ENCODE results near the gene PLXNA2.

PLXNA2 gene

DNA sequence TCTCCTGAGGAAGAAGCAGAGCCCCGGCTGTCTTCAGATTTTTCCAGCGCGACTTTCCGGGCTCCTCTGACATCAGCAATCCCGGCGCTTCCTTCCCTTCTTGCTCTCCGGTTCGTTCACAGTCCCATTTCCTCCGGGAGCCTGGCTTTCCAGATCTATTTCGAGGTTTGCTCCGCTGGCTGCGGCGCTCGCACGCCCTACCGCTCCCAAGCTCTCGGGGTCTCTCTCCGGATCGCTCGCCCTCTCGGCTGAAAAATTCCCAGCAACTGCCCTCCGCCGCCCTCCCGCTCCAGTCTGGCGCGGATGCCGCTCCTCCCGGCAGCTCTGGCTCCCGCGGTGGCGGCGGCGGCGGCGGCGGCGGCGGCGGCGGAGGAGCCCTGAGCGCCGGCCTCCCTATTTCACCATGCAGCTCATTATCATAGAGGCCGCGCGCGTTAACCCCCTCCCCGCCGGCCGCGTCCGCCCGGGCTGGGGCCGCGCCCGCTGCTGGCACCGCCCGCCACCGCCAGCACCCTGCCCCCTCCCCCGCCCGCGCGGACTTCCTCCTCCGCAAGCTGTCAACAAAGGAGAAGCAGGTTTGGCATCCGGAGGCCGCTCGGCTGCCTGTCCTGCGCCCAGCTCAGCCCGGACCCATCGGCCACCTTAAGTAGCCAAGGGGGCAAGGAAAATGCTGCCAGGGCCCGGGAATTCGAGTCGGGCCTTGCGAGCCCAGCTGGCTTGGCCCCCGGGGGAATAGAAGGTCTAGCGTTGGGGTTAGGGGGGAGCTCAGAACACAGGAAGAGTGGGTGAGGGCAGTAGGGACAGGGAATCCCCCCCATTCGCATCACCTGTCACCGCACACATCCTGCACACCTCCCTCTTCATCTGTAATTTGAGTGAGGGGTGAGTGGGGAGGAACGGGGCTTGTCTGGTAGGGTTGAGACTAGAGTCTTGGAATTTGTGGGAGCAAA is at the start of gene PLXNA2:
TSS of gene PLXNA2 (minus strand) at position 418 of the 950 bp plus-strand sequence. CDS start 26,462 bp downstream, outside the sequence.
- Mint-ChIP-seq H3K27me3 (peaks cover 43% of the 10 kb centered on the region), H3K27ac (no peak within 1 kb of the TSS), H3K4me1 (ENCODE audit: low read depth) (peaks cover 14% of the 10 kb centered on the region), H3K4me3 (peak within 1 kb of the TSS; percentile 81), H3K36me3 (ENCODE audit: low read depth) (no peaks in the 10 kb centered on the region), H3K9me3 (no peaks in the 10 kb centered on the region)
- DNase-seq: peak; percentile 68

- H3K9me3 Mint-ChIP-seq: no peaks in the 10 kb centered on the region
- peaks cover 46% of the 10 kb centered on the region for H3K27me3 Mint-ChIP-seq
- no peaks in the 10 kb centered on the region for H3K36me3 Mint-ChIP-seq (ENCODE audit: low read depth)
- H3K4me1 Mint-ChIP-seq (ENCODE audit: low read depth): no peaks in the 10 kb centered on the region
- H3K4me3 Mint-ChIP-seq: no peak overlapping the region
- no peak for DNase-seq
- H3K27ac Mint-ChIP-seq: no peak overlapping the region
These were observed 48.7 kb upstream of the PLXNA2 start for GRCh38 chr1:208292908-208293307.

DNA sequence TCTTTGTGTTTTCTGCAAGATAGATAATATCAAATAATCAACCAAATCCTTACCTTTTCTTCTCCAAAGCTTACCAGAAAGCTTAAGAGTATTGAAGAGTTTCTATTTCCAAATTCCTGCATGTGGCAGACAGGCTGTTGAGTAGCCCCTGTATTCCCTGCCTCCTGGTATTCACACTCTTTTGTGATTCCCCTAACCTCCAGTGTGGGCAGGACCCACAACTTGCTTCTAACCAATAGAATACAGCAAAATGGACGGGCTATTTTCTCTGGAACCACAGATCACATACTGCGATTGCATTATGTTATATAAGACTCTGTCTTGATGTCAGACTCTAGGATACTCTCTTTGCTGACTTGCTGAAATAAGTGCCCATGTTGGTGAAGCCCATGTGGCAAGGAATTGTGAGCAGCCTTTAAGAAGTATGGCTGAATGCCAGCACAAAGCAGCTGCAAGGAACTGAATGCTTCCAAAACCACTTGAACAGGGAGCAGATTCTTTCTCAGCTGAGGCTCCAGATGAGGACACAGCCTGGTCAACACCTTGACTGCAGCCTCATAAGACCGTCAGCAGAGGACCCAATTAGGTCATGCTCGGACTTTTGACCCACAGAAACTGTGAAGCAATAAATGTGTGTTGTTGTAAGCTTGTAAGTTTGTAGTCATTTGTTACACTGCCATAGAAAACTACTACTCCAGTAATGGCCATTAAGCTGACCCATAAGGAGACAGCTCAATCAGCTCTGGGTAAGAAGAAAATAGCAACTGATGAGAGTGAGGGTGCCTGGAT is 47.9 kb upstream of the PLXNA2 start:
- H3K27ac Mint-ChIP-seq: no peak overlapping the region
- H3K4me3 Mint-ChIP-seq: no peak overlapping the region
- DNase-seq: no peak
- no peaks in the 10 kb centered on the region for H3K4me1 Mint-ChIP-seq (ENCODE audit: low read depth)
- no peaks in the 10 kb centered on the region for H3K36me3 Mint-ChIP-seq (ENCODE audit: low read depth)
- no peaks in the 10 kb centered on the region for H3K9me3 Mint-ChIP-seq
- peaks cover 45% of the 10 kb centered on the region for H3K27me3 Mint-ChIP-seq

DNA sequence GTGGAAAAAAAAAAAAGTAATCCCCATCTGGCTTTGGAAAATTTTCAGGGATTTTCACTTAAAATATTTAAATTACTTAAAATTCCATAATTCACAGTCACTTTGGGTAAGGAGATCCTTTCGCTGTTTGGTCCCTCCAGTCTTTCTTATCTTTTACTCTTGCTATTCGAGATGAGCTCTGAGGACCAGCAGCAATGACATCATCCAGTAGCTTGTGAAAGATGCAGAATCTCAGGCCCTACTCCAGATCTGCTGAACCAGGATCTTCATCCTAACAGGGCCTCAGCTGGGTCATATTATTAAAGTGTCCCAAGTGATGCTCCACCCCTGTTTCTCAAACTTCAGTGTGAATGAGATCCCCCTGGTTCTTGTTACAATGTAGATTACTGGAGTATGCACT is 46.9 kb upstream of the PLXNA2 start:
- H3K27ac Mint-ChIP-seq: no peak overlapping the region

DNA sequence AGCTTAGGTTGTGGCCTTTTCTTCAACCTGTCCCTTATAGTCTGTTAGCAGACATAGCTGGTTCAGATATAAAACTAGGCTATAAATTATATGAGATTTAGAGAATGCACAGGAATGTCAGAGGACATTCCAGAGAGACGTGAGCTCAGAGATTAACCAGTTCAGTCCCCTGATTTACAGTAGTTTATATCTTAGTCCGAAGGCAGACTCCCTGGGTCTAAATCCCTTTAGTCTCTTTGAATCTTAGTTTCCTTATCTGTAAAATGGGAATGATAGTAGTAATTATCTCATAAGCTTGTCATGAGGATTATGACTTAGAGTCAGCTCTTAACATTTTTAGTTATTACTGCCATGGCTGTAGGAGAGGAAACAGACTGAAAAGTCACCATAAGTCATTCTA is 45.5 kb upstream of the PLXNA2 start:
- Mint-ChIP-seq H3K9me3 (no peaks in the 10 kb centered on the region), H3K4me3 (no peak overlapping the region), H3K36me3 (ENCODE audit: low read depth) (no peaks in the 10 kb centered on the region), H3K4me1 (ENCODE audit: low read depth) (no peaks in the 10 kb centered on the region), H3K27me3 (peaks cover 40% of the 10 kb centered on the region), H3K27ac (no peak overlapping the region)
- no peak for DNase-seq

More for the DNA sequence above, 46.9 kb upstream of the PLXNA2 start:
- Mint-ChIP-seq H3K4me3 (no peak overlapping the region), H3K27me3 (peaks cover 45% of the 10 kb centered on the region), H3K36me3 (ENCODE audit: low read depth) (no peaks in the 10 kb centered on the region), H3K4me1 (ENCODE audit: low read depth) (no peaks in the 10 kb centered on the region), H3K9me3 (no peaks in the 10 kb centered on the region)
- DNase-seq: no peak

DNA sequence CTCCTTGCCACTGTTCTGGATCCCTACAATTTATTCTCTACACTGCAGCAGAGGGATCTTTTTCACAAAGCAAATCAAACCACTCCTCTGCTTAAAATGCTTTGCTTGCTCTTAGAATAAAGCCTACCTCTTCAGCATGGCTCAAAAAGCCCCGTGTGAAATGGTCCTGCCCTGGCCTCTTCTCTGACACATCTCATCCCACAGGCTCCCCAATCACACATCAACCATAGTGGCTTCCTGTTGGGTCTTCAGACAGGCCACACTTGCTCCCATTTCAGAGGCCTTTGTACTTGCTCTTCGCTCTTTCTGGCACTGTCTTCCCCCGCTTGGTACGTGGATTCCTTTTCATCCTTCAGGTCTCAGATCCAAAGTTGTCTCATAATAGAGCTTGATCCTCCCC is 44.3 kb upstream of the PLXNA2 start:
- H3K27me3 Mint-ChIP-seq: peaks cover 36% of the 10 kb centered on the region
- no peak for DNase-seq
- H3K9me3 Mint-ChIP-seq: no peaks in the 10 kb centered on the region
- no peaks in the 10 kb centered on the region for H3K36me3 Mint-ChIP-seq (ENCODE audit: low read depth)
- H3K27ac Mint-ChIP-seq: no peak overlapping the region
- no peak overlapping the region for H3K4me3 Mint-ChIP-seq
- H3K4me1 Mint-ChIP-seq (ENCODE audit: low read depth): no peaks in the 10 kb centered on the region

- Mint-ChIP-seq H3K9me3 (no peaks in the 10 kb centered on the region), H3K4me3 (no peak overlapping the region), H3K27me3 (peaks cover 53% of the 10 kb centered on the region), H3K36me3 (ENCODE audit: low read depth) (no peaks in the 10 kb centered on the region), H3K27ac (no peak overlapping the region), H3K4me1 (ENCODE audit: low read depth) (no peaks in the 10 kb centered on the region)
- no peak for DNase-seq
These were observed 36.7 kb upstream of the PLXNA2 start for GRCh38 chr1:208280681-208281450.

DNA sequence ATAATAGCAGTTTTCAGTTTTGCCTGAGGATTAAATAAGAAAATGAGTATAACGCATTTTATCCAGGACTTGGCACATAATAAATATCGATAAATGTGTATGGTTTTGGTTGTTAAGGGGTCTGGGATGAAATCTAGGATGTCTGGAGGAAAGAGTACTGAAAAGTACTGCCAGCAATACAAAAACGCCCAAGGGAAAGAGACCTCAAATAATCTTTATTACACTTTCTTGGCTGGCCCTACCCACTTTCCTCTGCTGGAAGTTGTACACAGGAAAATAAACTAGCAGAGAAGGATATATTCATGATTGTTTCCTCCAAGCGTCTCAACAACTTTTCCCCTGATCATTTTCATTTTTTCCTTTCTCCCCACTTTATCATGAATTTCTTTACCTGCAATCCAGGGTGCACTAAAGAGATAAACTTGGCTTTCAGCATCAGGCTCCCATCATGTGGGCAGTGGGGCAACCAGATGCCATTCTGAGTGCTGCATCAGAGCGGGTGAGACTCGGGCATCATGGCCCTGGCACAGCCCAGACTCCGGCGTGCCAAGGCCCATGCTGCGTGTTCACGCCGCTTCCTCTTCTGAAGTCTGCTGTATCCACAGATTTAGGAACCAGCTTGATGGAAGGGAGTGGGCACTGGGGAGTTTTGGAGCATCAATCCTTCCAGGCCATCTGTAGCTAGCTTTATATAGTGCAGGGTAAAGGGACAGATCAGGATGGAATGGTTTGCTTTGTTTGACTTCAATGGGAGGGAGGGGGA is 35.8 kb upstream of the PLXNA2 start:
- Mint-ChIP-seq H3K36me3 (ENCODE audit: low read depth) (no peaks in the 10 kb centered on the region), H3K4me1 (ENCODE audit: low read depth) (no peaks in the 10 kb centered on the region), H3K27ac (no peak overlapping the region), H3K4me3 (no peak overlapping the region), H3K9me3 (no peaks in the 10 kb centered on the region), H3K27me3 (peaks cover 58% of the 10 kb centered on the region)
- DNase-seq: no peak

DNA sequence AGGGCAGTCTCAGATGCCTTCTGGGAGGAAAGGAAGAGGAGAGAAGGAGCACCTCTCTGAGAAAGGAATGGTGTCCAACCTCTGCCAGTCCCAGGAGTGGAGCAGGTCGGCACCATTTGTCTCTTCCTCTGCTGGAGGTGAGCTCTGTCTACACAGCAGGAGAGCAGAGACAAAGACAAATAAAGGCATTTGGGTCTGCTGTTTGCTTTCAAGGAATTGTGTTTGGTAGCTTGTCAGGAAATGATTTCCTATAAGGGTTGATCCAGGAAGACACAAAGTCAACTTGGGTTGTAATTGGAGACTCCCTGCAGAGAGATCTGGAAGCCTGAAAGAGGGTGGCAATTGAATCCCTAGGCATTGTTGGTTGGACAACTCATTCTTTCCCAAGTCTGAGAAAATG is 34.5 kb upstream of the PLXNA2 start:
- DNase-seq: no peak
- Mint-ChIP-seq H3K9me3 (no peaks in the 10 kb centered on the region), H3K4me3 (no peak overlapping the region), H3K27ac (no peak overlapping the region), H3K4me1 (ENCODE audit: low read depth) (no peaks in the 10 kb centered on the region), H3K36me3 (ENCODE audit: low read depth) (no peaks in the 10 kb centered on the region), H3K27me3 (peaks cover 65% of the 10 kb centered on the region)

DNA sequence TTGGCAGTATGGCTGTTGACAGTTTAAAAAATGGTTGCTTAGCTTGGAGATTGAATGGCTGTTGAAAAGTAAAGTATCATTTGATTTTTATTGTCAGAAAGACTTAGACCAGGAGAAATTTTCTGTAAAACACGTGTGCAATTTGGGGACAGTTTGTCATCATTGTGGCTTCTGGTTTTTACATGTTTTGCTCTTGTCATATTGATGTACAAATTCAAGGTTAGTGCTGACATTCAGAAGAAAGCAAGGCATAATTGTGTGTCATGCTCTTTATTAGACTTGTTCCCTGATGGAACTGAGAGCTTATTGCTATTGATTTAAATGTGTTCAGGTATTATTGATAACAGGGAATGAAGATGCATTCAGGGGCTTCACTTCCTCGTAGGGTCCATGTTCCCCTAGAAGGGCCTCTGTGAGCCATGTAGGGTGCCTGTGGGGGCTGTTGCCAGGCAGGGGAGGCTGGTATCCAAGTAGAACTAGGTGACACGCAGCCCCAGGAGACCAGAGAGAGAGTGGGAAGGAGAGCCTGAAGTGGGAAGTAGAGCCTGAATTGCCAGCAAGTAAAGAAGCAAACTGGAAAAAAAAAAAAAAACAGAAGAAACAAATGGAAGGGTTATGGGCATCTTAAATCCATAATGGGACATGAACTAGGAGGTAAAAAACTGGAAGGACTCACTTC is 32.7 kb upstream of the PLXNA2 start:
- no peak for DNase-seq
- Mint-ChIP-seq H3K27me3 (peaks cover 71% of the 10 kb centered on the region), H3K36me3 (ENCODE audit: low read depth) (no peaks in the 10 kb centered on the region), H3K4me3 (no peak overlapping the region), H3K4me1 (ENCODE audit: low read depth) (no peaks in the 10 kb centered on the region), H3K27ac (no peak overlapping the region), H3K9me3 (no peaks in the 10 kb centered on the region)

DNA sequence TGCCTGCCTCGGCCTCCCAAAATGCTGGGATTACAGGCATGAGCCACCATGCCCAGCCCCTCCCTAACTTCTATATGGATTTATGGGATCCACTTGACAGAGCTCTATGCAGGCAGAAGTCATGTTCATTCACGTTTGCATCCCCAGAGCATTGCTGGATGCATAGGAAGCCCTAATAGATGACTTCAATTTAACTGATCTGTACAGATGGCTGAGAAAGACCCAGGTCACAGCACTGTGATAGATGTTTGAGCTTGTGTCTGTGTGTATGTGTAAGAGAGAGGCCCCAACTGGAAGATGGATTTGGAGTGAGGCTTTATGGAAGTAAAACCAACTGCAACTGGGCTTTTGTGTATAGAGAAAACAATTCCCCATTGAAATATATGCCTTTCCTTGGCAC is 30.9 kb upstream of the PLXNA2 start:
- Mint-ChIP-seq H3K27ac (no peak overlapping the region), H3K4me3 (no peak overlapping the region), H3K27me3 (peaks cover 69% of the 10 kb centered on the region), H3K9me3 (no peaks in the 10 kb centered on the region), H3K36me3 (ENCODE audit: low read depth) (no peaks in the 10 kb centered on the region), H3K4me1 (ENCODE audit: low read depth) (no peaks in the 10 kb centered on the region)
- no peak for DNase-seq

- Mint-ChIP-seq H3K36me3 (ENCODE audit: low read depth) (no peaks in the 10 kb centered on the region), H3K27me3 (peaks cover 80% of the 10 kb centered on the region), H3K4me1 (ENCODE audit: low read depth) (no peaks in the 10 kb centered on the region), H3K9me3 (no peaks in the 10 kb centered on the region), H3K4me3 (no peak overlapping the region), H3K27ac (no peak overlapping the region)
- DNase-seq: no peak
These were observed 29.3 kb upstream of the PLXNA2 start for GRCh38 chr1:208273386-208274017.

- DNase-seq: no peak
- Mint-ChIP-seq H3K27ac (no peak overlapping the region), H3K27me3 (peaks cover 85% of the 10 kb centered on the region), H3K36me3 (ENCODE audit: low read depth) (no peaks in the 10 kb centered on the region), H3K9me3 (no peaks in the 10 kb centered on the region), H3K4me1 (ENCODE audit: low read depth) (no peaks in the 10 kb centered on the region), H3K4me3 (no peak overlapping the region)
These were observed 28.5 kb upstream of the PLXNA2 start for GRCh38 chr1:208272713-208273112.

Measured in activated T-cell treated with anti-CD3 and anti-CD28 coated beads, Interleukin-2, amount 50 U/mL, for 24 hours (primary cell).